HepG2 (cell line): Measurements from ENCODE around the gene SCFD2. TPM values are rescaled to one million over a fixed set of nuclear protein-coding genes. Genes with fewer than 3 reads are reported as not detected.

Source experiments
- CC2D1A ChIP-seq: sonication (generic); formaldehyde crosslinking; IDR thresholded peaks from 2 replicates; pipeline ENCODE4 v1.8.1; 2023; ENCODE audit warnings: mild to moderate bottlenecking, missing genetic modification reagents
- NCOA5 ChIP-seq: sonication (generic); formaldehyde crosslinking; IDR thresholded peaks from 2 replicates; pipeline ENCODE4 v1.4.0; 2020; ENCODE audit warnings: missing genetic modification reagents
- NFE2L1 ChIP-seq: sonication (generic); formaldehyde crosslinking; IDR thresholded peaks from 2 replicates; pipeline ENCODE4 v1.4.0; 2020; ENCODE audit warnings: missing genetic modification reagents, mild to moderate bottlenecking, borderline replicate concordance
- PITX1 ChIP-seq: sonication (generic); formaldehyde crosslinking; IDR thresholded peaks from 2 replicates; pipeline ENCODE4 v1.5.1; 2020; ENCODE audit warnings: mild to moderate bottlenecking, missing genetic modification reagents
- PLRG1 ChIP-seq: fragments of 450-650 bp; conservative IDR thresholded peaks from 2 replicates; pipeline ENCODE4 v1.6.1; 2016
- RBFOX2 ChIP-seq: fragments of 200-400 bp; formaldehyde crosslinking; IDR thresholded peaks from 2 replicates; pipeline ENCODE4 v1.6.1; 2017; ENCODE audit warnings: low read depth, mild to moderate bottlenecking, low read length
- RNF2 ChIP-seq: fragments of 450-650 bp; conservative IDR thresholded peaks from 2 replicates; pipeline ENCODE4 v1.6.1; 2016; ENCODE audit warnings: low read depth
- SAFB2 ChIP-seq: sonication (generic); formaldehyde crosslinking; IDR thresholded peaks from 2 replicates; pipeline ENCODE4 v1.5.1; 2020; ENCODE audit warnings: missing genetic modification reagents, low read depth, mild to moderate bottlenecking, borderline replicate concordance
- SIN3A ChIP-seq: IDR thresholded peaks from 2 replicates; pipeline ENCODE4 v1.6.1; 2011; ENCODE audit warnings: low read depth, mild to moderate bottlenecking, control low read depth, low read length, borderline replicate concordance
- ZFP37 ChIP-seq: sonication (generic); formaldehyde crosslinking; IDR thresholded peaks from 2 replicates; pipeline ENCODE4 v1.4.0; 2020; ENCODE audit warnings: missing genetic modification reagents, borderline replicate concordance
- ZFP90 ChIP-seq: sonication (generic); formaldehyde crosslinking; IDR thresholded peaks from 2 replicates; pipeline ENCODE4 v1.8.0; 2022; ENCODE audit warnings: missing genetic modification reagents, mild to moderate bottlenecking, inconsistent platforms, borderline replicate concordance
- ZFX ChIP-seq: sonication (generic); formaldehyde crosslinking; IDR thresholded peaks from 2 replicates; pipeline ENCODE4 v1.4.0; 2020; ENCODE audit warnings: mild to moderate bottlenecking, low read depth, missing genetic modification reagents, moderate library complexity
- ZNF282 ChIP-seq: fragments of 450-650 bp; IDR thresholded peaks from 2 replicates; pipeline ENCODE4 v1.6.1; 2018; ENCODE audit not compliant: partially characterized antibody
- ZNF468 ChIP-seq: sonication (generic); formaldehyde crosslinking; IDR thresholded peaks from 2 replicates; pipeline ENCODE4 v1.8.0; 2022; ENCODE audit warnings: mild to moderate bottlenecking, moderate library complexity, missing genetic modification reagents
- ZNF674 ChIP-seq: sonication (generic); formaldehyde crosslinking; IDR thresholded peaks from 2 replicates; pipeline ENCODE4 v1.5.0; 2020; ENCODE audit warnings: low read depth, mild to moderate bottlenecking, missing genetic modification reagents
- ZSCAN20 ChIP-seq: sonication (generic); formaldehyde crosslinking; IDR thresholded peaks from 2 replicates; pipeline ENCODE4 v1.4.0; 2020; ENCODE audit warnings: missing genetic modification reagents, mild to moderate bottlenecking, borderline replicate concordance
- ZSCAN21 ChIP-seq: sonication (generic); formaldehyde crosslinking; IDR thresholded peaks from 2 replicates; pipeline ENCODE4 v1.8.0; 2022; ENCODE audit warnings: mild to moderate bottlenecking, missing genetic modification reagents, moderate library complexity, borderline replicate concordance
- polyA plus RNA-seq, 8 experiments: library from polyadenylated mRNA; depleted of rRNA in 3 of 8; stranded (reverse) in 7 of 8; unstranded in 1 of 8; fragments of >200 nt; fragmentation: Illumina TruSeq in 4 of 8; extraction: Trizol in 4 of 8; gene quantifications; 2 replicates each; pipeline versions ENCODE4 v1.2.1 to v1.2.3, GENCODE V29; 2011 to 2016; ENCODE audit warnings: low read depth in 4 of 8, missing spikeins in 1 of 8, mixed read lengths in 1 of 8; ENCODE audit not compliant: insufficient read depth in 1 of 8
- total RNA-seq, 5 experiments: library from RNA; depleted of rRNA; stranded (reverse); fragments of >200 nt; fragmentation: Illumina TruSeq; extraction: Trizol; gene quantifications; 2 replicates each; pipeline ENCODE4 v1.2.3, GENCODE V29; 2016; ENCODE audit warnings: low read depth in 1 of 5
- TF ChIP-seq, protein P1 (sequence below): sonication (generic); formaldehyde crosslinking; conservative IDR thresholded peaks from 2 replicates; pipeline ENCODE4 v1.4.0; 2020; ENCODE audit warnings: missing genetic modification reagents
- TF ChIP-seq, protein P2 (sequence below): sonication (generic); formaldehyde crosslinking; IDR thresholded peaks from 2 replicates; pipeline ENCODE4 v1.5.1; 2020; ENCODE audit warnings: mild to moderate bottlenecking, missing genetic modification reagents, moderate library complexity
- TF ChIP-seq, protein P3 (sequence below): sonication (generic); formaldehyde crosslinking; IDR thresholded peaks from 2 replicates; pipeline ENCODE4 v1.5.1; 2020; ENCODE audit warnings: mild to moderate bottlenecking, missing genetic modification reagents
- TF ChIP-seq, protein P4 (sequence below): sonication (generic); formaldehyde crosslinking; IDR thresholded peaks from 2 replicates; pipeline ENCODE4 v1.5.0; 2020; ENCODE audit warnings: missing genetic modification reagents
- TF ChIP-seq, protein P5 (sequence below): IDR thresholded peaks from 2 replicates; pipeline ENCODE4 v1.6.1; 2016; ENCODE audit warnings: missing biosample characterization, missing genetic modification reagents, low read depth

The SCFD2 gene
- total and polyA plus RNA-seq, 2 of the 13 experiments (the other 11 are each of a cell fraction or from before 2014, with no cell fraction given), result 4.6 to 15.6 TPM

DNA sequence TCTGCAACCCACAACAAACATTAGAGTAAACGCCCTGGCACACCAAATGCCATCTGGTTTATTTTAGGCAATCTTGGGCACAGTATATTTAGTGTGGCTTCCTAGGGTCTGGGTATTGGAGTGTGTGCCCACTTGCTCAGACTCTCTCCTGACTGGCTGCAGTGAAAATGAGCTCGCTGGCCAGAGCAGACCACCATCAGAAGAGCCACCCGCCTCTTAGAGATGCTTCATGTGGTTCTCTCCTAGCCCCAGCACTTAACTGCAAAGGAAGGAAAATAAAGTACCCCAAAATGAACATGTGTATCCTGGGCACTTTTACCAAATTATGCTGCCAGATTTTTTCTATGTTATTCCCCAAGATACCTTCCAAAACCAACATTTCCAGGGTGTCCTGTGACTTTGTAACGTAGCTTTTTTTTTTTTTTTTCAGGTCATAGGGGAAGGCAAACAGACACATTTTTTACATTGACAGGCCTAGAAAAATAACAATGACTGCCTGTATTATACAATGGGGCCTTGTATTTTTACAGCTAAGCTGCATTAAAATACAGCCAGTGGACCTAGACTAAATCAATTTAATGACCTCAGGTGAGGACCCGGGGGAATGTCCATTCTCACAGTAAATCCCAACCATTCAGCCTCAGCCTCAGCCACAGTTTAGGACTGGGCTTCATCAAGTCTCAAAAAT, 310.0 kb downstream of the SCFD2 start (continued):
- TF ChIP-seq NFE2L1 (CRISPR knock-in tag) (no peak), ZSCAN21 (CRISPR knock-in tag) (no peak), PLRG1 (no peak), RNF2 (no peak), SAFB2 (CRISPR knock-in tag) (no peak), RBFOX2 (no peak), ZFP37 (CRISPR knock-in tag) (no peak), ZSCAN20 (CRISPR knock-in tag) (no peak), CC2D1A (CRISPR knock-in tag) (no peak), ZNF674 (no peak), SIN3A (no peak), ZNF282 (no peak), ZFP90 (CRISPR knock-in tag) (no peak), ZNF468 (CRISPR knock-in tag) (no peak), ZFX (CRISPR knock-in tag) (no peak; the same call in 1 of the 2 replicates), NCOA5 (CRISPR knock-in tag) (no peak), PITX1 (CRISPR knock-in tag) (no peak)
- TF ChIP-seq, protein P1, sequence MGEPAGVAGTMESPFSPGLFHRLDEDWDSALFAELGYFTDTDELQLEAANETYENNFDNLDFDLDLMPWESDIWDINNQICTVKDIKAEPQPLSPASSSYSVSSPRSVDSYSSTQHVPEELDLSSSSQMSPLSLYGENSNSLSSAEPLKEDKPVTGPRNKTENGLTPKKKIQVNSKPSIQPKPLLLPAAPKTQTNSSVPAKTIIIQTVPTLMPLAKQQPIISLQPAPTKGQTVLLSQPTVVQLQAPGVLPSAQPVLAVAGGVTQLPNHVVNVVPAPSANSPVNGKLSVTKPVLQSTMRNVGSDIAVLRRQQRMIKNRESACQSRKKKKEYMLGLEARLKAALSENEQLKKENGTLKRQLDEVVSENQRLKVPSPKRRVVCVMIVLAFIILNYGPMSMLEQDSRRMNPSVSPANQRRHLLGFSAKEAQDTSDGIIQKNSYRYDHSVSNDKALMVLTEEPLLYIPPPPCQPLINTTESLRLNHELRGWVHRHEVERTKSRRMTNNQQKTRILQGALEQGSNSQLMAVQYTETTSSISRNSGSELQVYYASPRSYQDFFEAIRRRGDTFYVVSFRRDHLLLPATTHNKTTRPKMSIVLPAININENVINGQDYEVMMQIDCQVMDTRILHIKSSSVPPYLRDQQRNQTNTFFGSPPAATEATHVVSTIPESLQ, result no peak
- TF ChIP-seq, protein P2, sequence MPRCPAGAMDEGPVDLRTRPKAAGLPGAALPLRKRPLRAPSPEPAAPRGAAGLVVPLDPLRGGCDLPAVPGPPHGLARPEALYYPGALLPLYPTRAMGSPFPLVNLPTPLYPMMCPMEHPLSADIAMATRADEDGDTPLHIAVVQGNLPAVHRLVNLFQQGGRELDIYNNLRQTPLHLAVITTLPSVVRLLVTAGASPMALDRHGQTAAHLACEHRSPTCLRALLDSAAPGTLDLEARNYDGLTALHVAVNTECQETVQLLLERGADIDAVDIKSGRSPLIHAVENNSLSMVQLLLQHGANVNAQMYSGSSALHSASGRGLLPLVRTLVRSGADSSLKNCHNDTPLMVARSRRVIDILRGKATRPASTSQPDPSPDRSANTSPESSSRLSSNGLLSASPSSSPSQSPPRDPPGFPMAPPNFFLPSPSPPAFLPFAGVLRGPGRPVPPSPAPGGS (CRISPR knock-in tag), result no peak
- TF ChIP-seq, protein P3, sequence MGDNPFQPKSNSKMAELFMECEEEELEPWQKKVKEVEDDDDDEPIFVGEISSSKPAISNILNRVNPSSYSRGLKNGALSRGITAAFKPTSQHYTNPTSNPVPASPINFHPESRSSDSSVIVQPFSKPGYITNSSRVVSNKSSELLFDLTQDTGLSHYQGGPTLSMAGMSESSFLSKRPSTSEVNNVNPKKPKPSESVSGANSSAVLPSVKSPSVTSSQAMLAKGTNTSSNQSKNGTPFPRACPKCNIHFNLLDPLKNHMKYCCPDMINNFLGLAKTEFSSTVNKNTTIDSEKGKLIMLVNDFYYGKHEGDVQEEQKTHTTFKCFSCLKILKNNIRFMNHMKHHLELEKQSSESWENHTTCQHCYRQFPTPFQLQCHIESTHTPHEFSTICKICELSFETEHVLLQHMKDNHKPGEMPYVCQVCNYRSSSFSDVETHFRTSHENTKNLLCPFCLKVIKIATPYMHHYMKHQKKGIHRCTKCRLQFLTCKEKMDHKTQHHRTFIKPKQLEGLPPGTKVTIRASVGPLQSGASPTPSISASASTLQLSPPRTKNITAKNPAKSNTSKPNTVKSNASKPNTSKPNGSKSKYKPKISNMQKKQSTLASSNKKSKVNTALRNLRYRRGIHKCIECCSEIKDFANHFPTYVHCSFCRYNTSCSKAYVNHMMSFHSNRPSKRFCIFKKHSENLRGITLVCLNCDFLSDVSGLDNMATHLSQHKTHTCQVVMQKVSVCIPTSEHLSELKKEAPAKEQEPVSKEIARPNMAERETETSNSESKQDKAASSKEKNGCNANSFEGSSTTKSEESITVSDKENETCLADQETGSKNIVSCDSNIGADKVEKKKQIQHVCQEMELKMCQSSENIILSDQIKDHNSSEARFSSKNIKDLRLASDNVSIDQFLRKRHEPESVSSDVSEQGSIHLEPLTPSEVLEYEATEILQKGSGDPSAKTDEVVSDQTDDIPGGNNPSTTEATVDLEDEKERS (CRISPR knock-in tag), result no peak
- TF ChIP-seq, protein P4, sequence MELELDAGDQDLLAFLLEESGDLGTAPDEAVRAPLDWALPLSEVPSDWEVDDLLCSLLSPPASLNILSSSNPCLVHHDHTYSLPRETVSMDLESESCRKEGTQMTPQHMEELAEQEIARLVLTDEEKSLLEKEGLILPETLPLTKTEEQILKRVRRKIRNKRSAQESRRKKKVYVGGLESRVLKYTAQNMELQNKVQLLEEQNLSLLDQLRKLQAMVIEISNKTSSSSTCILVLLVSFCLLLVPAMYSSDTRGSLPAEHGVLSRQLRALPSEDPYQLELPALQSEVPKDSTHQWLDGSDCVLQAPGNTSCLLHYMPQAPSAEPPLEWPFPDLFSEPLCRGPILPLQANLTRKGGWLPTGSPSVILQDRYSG (CRISPR knock-in tag), result no peak
- TF ChIP-seq, protein P5, sequence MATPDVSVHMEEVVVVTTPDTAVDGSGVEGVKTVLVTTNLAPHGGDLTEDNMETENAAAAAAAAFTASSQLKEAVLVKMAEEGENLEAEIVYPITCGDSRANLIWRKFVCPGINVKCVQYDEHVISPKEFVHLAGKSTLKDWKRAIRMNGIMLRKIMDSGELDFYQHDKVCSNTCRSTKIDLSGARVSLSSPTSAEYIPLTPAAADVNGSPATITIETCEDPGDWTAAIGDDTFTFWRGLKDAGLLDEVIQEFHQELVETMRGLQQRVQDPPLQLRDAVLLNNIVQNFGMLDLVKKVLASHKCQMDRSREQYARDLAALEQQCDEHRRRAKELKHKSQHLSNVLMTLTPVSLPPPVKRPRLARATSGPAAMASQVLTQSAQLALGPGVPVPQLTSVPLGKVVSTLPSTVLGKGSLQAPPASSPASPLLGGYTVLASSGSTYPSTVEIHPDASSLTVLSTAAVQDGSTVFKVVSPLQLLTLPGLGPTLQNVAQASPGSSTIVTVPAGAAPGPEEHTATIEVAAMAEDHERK (CRISPR knock-in tag), result no peak
